Thyroid gland (tissue), 4 donors: ENCODE results near the gene CRB1. TPM values are rescaled to one million over a fixed set of nuclear protein-coding genes. Genes with fewer than 3 reads are reported as not detected.
"Not testable (repeated sequence)": the region's sequence is repeated elsewhere in the genome, so short reads cannot be mapped to it uniquely, and the experiment has no call there.

Source experiments
- DNase-seq, 2 donors: peaks; one replicate each; pipeline ENCODE4 v3.0.0-alpha.2; 2019
- H3K27ac ChIP-seq, 3 donors: fragments of 200-600 bp; sonication (generic); 1 replicate in 2 of 3; 2 replicates in 1 of 3; pipeline ENCODE4 v1.5.1; 2016 to 2019; ENCODE audit warnings: mild to moderate bottlenecking in 1 of 3, moderate library complexity in 1 of 3
- H3K27me3 ChIP-seq: fragments of 200-600 bp; sonication (generic); one replicate; pipeline ENCODE4 v1.5.1; 2019
- H3K36me3 ChIP-seq, 2 donors: fragments of 200-600 bp; sonication (generic); one replicate each; pipeline ENCODE4 v1.5.1; 2016 to 2019
- H3K4me1 ChIP-seq, 2 donors: fragments of 200-600 bp; sonication (generic); one replicate each; pipeline ENCODE4 v1.5.1; 2017 to 2019
- H3K4me3 ChIP-seq, 3 donors: fragments of 200-600 bp; sonication (generic); replicated peaks in 1 of 3; 1 replicate in 2 of 3; 2 replicates in 1 of 3; pipeline ENCODE4 v1.5.1; 2016; ENCODE audit warnings: mild to moderate bottlenecking in 1 of 3
- H3K9me3 ChIP-seq: fragments of 200-600 bp; sonication (generic); one replicate; pipeline ENCODE4 v1.5.1; 2017
- POLR2A ChIP-seq, 2 donors: fragments of 450-650 bp; IDR thresholded peaks; one replicate each; pipeline ENCODE4 v1.6.1; 2017; ENCODE audit warnings: antibody characterized with exemption in 2 of 2, mild to moderate bottlenecking in 2 of 2, moderate library complexity in 1 of 2
- WGBS, 2 donors: methylation state at CpG; one replicate each; pipeline ENCODE4 v1.1.5; 2017; 5-methylcytosine and 5-hydroxymethylcytosine counted together
- intact Hi-C: fragments of 100-400 bp; cut with DNase I; formaldehyde crosslinking; loops from one replicate; pipeline ENCODE4 v1.15.1; 2023
- total RNA-seq, 4 donors: library from RNA; depleted of rRNA; stranded (reverse); fragments of >200 nt; gene quantifications; one replicate each; pipeline ENCODE4 v1.2.3, GENCODE V29; 2016
- TF ChIP-seq, protein P1 (sequence below), 6 experiments: fragments of 200-600 bp in 3 of 6; fragments of 450-650 bp in 3 of 6; sonication (generic) in 3 of 6; IDR thresholded peaks; one replicate each; pipeline ENCODE4 v1.5.1; 2016 to 2019; ENCODE audit warnings: antibody characterized with exemption in 6 of 6, mild to moderate bottlenecking in 2 of 6, inconsistent platforms in 1 of 6, moderate library complexity in 1 of 6

CRB1 gene
- total RNA-seq, 4 donors from 2014 or later, result 0.21 to 6.7 (median 0.22) TPM; not detected in 1

DNA sequence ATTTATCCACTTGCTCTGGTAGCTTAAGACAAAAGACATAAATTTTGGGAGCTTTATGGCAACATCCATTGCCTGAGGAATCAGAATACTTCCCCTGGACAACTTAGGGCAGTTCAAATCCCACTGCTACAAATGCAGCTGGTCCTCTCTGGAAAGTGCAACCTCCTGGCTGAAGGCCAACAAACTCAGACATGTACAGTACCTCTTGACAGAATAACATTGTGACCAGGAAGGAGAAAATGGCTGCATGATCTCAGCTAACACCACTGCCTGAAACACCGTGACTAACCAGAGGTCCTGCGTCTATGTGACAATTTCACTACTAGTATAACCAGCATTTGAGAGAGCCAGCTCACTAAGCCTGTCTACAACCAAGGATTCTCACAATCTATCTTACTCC lies 218.9 kb downstream of the CRB1 start:
- H3K4me1 ChIP-seq, result no peaks in the 10 kb centered on the region
- H3K4me3 ChIP-seq, result no peak overlapping the region
- intact Hi-C loops, result no loop called here
- DNase-seq, result peak; percentile 67
- no peaks in the 10 kb centered on the region for H3K36me3 ChIP-seq
- H3K9me3 ChIP-seq, result no peaks in the 10 kb centered on the region
- 41 to 53% methylated on average over 2 of the region's 2 CpGs for WGBS, 2 donors
- H3K27ac ChIP-seq, result no peak overlapping the region
- no peaks in the 10 kb centered on the region for H3K27me3 ChIP-seq
- TF ChIP-seq, protein P1, sequence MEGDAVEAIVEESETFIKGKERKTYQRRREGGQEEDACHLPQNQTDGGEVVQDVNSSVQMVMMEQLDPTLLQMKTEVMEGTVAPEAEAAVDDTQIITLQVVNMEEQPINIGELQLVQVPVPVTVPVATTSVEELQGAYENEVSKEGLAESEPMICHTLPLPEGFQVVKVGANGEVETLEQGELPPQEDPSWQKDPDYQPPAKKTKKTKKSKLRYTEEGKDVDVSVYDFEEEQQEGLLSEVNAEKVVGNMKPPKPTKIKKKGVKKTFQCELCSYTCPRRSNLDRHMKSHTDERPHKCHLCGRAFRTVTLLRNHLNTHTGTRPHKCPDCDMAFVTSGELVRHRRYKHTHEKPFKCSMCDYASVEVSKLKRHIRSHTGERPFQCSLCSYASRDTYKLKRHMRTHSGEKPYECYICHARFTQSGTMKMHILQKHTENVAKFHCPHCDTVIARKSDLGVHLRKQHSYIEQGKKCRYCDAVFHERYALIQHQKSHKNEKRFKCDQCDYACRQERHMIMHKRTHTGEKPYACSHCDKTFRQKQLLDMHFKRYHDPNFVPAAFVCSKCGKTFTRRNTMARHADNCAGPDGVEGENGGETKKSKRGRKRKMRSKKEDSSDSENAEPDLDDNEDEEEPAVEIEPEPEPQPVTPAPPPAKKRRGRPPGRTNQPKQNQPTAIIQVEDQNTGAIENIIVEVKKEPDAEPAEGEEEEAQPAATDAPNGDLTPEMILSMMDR (IDR thresholded peaks at IDR 0.05), result no peak
- TF ChIP-seq POLR2A (IDR thresholded peaks at IDR 0.05), result no peak

DNA sequence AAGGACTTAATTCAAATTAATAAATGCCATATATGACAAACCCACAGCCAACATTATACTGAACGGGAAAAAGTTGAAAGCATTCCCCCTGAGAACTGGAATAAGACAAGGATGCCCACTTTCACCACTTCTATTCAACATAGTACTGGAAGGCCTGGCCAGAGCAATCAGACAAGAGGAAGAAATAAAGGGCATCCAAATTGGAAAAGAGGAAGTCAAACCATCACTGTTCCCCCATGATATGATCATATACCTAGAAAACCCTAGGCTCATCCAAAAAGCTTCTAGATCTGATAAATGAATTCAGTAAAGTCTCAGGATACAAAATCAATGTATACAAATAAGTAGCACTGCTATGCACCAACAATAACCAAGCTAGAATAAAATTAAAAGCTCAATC lies 223.5 kb downstream of the CRB1 start:
- H3K4me1 ChIP-seq, H3K27me3 ChIP-seq, DNase-seq, H3K36me3 ChIP-seq, H3K9me3 ChIP-seq, H3K4me3 ChIP-seq, intact Hi-C loops, H3K27ac ChIP-seq: not testable (repeated sequence)
- 88% methylated on average over 1 of the region's 1 CpG for WGBS, 2 donors

DNA sequence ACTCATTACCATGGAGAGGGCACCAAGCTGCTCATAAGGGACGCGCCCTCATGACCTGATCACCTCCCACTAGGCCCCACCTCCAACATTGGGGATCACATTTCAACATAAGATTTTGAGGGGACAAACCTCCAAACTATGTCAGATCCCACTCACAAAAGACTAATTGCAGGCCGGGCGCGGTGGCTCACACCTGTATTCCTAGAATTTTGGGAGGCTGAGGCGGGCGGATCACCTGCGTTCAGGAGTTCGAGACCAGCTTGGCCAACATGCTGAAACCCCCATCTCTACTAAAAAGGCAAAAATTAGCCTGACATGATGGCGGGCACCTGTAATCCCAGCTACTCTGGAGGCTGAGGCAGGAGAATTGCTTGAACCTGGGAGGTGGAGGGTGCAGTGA lies 228.7 kb downstream of the CRB1 start:
- no peak for TF ChIP-seq POLR2A (IDR thresholded peaks at IDR 0.05)
- TF ChIP-seq, protein P1 (IDR thresholded peaks at IDR 0.05), result no peak
- intact Hi-C loops, result no loop called here
- no peaks in the 10 kb centered on the region for H3K4me1 ChIP-seq
- DNase-seq, result no peak
- WGBS, 2 donors, result 86 to 90% methylated on average over 10 of the region's 10 CpGs
- no peak overlapping the region for H3K27ac ChIP-seq
- no peaks in the 10 kb centered on the region for H3K9me3 ChIP-seq
- H3K27me3 ChIP-seq, result no peaks in the 10 kb centered on the region
- no peak overlapping the region for H3K4me3 ChIP-seq
- H3K36me3 ChIP-seq, result no peaks in the 10 kb centered on the region

DNA sequence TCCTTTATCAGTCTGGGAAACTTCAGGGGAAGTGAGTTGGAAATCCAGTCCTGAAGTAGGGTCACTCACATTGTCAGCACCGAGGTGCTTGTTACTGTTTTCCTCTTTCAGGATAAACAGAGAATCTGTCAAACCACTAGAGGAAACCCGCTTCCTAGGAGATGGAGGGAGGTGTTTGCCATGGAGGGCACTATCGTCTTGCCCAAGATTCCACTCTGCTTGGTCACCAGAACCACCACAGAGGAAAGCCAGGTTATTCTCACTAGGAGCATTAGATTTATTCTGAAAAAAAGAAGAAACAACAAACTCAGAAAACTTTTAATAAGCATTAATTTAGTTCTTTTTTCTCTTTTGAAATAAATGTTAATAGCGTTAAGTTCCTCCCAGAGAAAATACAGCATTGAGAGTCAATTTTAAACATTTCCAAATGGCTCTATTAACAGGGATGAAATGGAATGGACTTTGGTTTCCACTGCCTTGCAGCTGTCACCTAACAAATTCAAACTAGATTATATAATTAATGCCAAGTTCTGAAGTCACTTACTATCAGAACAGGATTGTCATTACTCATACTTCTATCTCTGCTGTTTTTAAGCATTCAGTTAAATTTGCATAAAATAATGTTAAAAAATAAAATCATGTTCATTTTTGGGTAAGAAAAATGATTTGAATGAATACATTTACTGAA lies 242.8 kb downstream of the CRB1 start:
- DNase-seq, result no peak
- no peaks in the 10 kb centered on the region for H3K9me3 ChIP-seq
- no peaks in the 10 kb centered on the region for H3K4me1 ChIP-seq
- H3K4me3 ChIP-seq, result no peak overlapping the region
- H3K27ac ChIP-seq, result no peak overlapping the region
- H3K27me3 ChIP-seq, result no peaks in the 10 kb centered on the region
- TF ChIP-seq POLR2A (IDR thresholded peaks at IDR 0.05), result no peak
- TF ChIP-seq, protein P1 (IDR thresholded peaks at IDR 0.05), result no peak
- 84 to 86% methylated on average over 4 of the region's 4 CpGs for WGBS, 2 donors
- intact Hi-C loops, result no loop called here
- peaks cover 0 to 4% of the 10 kb centered on the region in 2 donors for H3K36me3 ChIP-seq

DNA sequence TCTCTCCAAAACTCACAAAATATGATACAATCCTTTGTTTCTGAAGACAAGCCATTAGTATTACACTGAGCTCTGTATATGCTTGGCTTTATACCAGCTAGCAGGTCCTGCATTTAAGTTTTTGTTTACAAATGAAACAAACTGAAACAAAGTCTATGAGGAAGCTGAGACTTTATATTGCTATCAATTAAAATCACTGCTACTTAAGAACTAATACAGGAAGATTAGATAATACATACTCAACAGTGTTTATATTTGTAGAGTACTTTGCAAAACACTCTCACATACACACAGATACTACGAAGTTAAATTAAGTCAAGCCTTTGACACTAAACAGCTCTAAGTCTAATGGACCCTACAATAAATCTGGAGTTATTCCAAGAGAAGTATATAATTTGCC lies 247.4 kb downstream of the CRB1 start:
- Histone ChIP-seq H3K9me3 (no peaks in the 10 kb centered on the region), H3K27me3 (no peaks in the 10 kb centered on the region), H3K4me3 (no peak overlapping the region), H3K4me1 (no peaks in the 10 kb centered on the region), H3K36me3 (peaks cover 0 to 3% of the 10 kb centered on the region in 2 donors), H3K27ac (no peak overlapping the region)
- DNase-seq, result no peak
- 88 to 100% methylated on average over 1 of the region's 1 CpG for WGBS, 2 donors
- TF ChIP-seq, protein P1 (IDR thresholded peaks at IDR 0.05), result no peak
- no peak for TF ChIP-seq POLR2A (IDR thresholded peaks at IDR 0.05)
- intact Hi-C loops, result no loop called here
